HG02970 (cell line): Measurements from ENCODE around the gene INCA1.
A peak's percentile ranks its signal among the peaks of the same experiment; 100 is the strongest.

ENCODE experiments used
- ATAC-seq: cut with Tn5 transposase; IDR thresholded peaks from one replicate; pipeline ENCODE4 v1.9.1; 2021; ENCODE audit warnings: mild to moderate bottlenecking, moderate library complexity, moderate number of reproducible peaks; ENCODE audit not compliant: unreplicated experiment, low FRiP score

Gene INCA1

DNA sequence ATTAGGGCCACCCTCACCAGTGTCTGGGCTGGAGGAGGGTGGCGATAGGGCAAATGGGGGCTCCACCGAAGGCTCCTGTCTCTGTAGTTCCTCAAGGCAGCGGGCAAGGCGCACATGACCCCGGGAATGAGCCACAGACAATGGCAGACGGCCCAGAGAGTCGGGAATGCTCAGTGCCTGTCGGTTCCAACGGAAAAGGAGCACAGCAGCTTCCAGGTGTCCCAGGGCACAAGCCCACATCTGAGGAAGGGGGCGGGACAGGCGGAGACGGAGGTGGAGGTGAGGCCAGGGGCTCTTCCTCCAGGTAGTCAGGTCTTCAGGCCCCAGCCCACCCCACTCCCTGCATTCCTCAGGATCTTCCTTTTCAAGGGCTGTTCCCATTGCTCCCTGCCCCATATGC is 24.6 kb downstream of the INCA1 start:
- no peak for ATAC-seq

DNA sequence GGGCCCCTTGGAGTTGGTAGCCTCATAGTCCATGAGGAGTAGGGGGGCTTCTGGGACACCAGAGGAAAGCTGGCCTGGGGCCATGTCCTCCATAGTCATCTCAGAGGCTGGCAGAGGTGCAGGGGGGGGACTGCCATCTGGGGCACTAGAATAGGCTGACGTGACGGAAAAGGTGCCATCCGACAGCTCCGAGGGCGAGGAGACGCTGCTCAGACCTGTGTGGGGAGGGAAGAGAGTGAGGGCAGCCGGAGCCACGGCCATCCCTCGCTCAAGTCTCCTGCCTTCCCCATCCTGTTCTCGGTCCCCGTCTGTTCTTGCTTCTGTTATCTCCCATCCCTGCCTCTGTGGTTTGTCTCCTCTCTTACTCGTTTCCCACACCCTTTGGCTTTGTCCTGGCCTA is 25.0 kb downstream of the INCA1 start:
- ATAC-seq = no peak

GRCh38 chr17:4971826-4972225 is 25.5 kb downstream of the INCA1 start:
- ATAC-seq = no peak

GRCh38 chr17:4970273-4970672 is 27.0 kb downstream of the INCA1 start:
- no peak for ATAC-seq

- ATAC-seq = no peak
These were observed 27.7 kb downstream of the INCA1 start for GRCh38 chr17:4969551-4970173.

DNA sequence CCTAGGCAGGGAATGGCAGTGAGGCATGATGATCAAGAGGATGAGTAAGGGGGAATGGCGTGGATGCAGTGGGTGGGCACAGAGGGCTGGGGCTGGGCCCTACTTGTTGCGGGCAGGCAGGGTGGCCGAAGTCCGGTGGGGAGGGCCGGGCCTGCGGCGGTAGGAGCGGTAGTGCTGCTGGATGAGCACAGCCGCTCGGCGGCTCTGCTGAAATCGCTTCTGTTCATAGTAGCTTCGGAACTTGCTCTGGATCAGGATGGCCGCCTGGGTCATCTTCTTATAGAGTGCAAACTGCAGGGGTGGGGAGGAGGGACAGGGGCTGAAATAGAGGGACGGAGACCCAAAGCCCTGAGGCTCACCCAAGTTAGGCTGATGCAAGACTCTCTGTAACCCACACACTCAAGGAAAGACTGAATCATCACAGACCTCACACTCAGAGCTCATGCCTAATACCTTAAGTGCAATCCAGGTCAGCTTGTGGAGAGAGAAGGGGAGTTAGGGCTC is 28.2 kb downstream of the INCA1 start:
- ATAC-seq = no peak

DNA sequence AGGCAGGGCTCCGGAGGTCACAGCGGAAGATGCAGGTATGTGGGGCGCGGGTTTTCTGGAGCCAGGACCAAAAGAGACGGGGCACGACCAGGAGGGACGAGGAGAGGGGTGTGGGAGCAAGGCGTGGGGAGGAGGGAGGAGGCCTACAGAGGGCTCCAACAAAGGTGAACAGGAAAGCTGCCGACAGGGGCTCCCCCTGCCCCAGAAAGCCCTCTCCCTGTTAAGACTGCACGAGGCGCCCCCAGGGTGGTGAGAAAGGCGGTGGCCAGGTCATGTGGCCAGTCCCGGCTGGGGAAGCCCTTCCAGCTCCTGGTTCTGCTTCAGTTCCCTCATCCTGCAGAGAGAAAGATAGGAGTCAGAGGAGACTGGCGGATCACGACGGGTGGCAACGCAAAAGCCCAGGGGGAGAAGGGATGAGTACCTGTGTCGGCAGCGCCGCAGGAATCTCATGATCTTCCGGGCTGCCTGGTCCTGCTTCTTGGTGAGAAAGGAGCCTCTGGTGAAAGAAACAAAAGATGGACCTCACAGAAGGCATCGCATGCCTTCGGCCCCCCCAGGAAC is 28.8 kb downstream of the INCA1 start:
- no peak for ATAC-seq

DNA sequence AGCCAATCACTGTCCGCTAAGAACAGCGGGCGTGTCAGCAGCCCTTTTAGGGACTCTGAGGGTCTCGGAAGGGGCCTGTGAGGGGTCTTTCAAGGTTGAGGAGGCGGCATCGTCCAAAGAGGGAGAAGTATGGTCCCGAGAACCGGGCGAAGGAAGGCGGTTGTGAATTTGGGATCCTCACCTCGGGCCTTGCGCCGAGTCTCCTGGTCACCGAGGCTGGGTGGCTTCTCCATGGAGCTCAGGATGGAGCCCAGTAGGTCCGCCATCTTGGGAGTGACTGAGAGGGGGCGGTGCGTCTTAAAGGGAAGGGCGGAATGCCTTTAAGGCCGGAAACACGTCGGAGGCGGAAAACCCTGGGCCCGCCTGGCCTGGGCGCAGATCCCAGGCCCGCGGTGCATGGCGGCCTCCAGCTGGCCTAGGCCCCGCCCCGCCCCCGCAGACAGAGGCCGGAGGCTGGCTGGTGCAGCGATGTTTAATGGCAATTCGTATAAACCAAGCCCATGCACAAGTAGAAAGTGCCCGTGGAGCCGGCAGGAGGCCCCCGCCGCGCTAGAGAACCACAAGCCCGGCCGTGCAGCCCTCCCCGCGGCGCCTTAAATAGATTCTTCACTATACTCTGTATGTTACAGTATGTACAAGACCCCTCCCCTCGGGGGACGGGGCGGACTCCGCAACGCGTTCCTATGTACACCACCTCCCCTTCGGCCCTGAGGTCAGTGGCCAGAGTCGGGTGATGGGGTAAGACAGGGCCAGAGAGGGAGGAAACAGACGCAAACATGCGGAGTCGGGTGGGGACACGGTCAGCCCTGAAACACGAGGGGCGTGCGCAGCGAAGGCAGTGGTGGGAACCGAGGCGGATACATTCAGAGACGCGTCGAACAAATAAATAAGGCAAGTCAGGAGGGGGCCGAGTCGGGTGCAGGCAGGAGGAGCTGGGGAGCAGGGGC is 29.5 kb downstream of the INCA1 start, which contains the start of gene SPAG7:
Gene SPAG7, minus strand, starts transcription at position 279 of the 947 bp plus-strand sequence. Its CDS starts 13 bp downstream, at position 266.
- peak; percentile 58 for ATAC-seq

DNA sequence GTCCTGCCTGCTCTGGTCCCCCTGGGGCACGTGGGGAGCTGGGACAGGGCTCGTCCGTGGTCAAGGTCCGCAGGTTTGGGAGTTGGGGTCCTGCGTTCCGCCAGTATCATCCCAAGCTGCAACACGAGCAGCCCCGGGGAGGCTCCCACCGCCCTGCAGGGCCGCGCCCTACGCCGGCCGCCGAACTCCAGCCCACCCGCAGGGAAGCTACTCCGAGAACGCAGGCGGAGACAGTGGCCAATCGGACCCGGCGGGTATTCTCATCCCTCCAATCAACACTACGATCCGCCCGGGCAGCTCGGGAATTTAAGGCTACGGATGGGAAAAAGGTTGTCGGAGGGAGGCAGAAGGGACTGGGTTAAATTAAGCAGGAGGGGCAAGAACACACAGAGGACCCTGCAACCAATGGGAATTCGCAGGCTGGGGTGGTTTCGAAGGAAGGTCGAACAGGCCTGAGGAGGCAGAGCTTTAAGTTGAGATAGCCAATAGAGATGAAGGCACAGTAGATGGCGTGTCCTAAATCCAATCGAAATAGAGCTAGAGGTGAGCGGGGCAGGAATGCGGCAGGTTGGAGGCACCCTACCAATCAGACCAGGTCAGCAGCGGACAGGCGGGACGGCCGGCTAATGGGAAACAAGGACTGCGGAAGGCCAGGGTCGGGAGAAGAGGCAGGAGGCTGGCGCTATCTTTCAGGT is 30.3 kb downstream of the INCA1 start:
- peak; percentile 82 for ATAC-seq

- ATAC-seq = no peak
These were observed 31.9 kb downstream of the INCA1 start for GRCh38 chr17:4965311-4965986.

GRCh38 chr17:4960279-4960922 is 36.9 kb downstream of the INCA1 start:
- ATAC-seq = no peak

DNA sequence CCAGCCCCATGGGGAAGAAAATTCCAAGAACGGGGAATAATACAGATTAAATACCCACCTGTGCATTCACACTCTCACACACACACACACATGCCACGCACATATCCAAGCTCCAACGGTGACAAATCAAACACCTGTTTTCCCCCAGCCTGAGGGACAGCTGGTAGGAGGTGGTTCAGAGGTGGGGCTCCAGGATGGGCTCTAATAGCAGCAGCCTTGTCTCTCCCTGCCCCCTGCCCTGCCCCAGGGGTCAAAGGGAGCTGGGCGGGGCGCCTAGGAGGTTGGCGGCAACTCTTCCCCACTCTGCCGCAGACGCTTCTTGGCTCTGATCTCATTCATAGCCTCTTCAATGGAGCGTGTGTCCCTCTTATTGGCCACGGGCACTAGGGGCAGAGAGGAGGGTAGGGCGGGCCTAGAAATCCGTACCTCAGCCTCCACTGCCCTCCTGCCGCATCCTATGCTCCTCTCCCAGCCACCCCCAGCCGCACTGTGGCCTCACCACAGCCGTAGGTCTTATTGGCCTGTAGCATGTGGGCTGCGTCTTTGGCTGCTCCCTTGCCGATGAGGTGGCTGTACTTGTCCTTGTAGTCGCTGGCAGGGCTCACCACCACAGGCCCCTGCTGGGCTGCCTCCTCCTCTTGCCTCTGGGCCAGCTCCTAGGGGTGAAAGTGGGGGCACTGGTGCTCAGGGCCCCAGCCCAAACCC is 37.9 kb downstream of the INCA1 start:
- ATAC-seq = no peak

DNA sequence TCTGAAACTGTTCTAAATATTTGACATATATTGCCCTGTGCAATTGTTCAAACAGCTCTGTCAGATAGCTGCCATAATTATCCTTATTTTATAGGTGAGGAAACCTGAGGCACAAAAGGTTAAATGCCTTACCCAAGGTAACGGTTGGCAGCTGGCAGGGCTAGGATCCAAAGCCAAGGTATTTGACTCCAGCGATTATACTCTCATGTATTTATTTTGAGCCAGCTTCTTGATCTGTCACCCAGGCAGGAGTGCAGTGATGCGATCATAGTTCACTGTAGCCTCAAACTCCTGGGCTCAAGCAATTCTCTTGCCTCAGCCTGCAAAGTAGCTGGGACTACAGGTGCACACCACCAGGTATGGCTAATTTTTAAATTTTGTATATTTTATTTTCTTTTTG is 39.2 kb downstream of the INCA1 start:
- ATAC-seq = no peak

DNA sequence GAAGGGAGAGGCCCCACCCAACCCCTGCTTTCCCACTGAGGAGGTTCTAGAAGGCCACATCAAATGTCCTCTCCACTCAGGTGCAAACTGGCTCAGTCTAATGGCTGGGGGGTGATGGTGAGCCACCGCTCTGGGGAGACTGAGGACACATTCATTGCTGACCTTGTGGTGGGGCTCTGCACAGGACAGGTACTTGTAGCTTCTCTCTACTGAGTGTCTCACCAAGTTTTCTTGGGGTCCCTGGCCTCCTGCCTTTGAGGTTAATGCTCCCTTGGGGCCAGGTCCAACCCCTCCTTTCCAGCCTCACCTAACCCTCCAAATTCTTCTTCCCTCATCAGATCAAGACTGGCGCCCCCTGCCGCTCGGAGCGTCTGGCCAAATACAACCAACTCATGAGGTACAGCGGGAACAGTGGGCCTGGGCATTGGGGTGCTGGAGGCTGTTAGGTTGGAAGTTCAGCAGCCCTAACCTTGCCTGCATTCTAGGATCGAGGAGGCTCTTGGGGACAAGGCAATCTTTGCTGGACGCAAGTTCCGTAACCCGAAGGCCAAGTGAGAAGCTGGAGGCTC is 40.7 kb downstream of the INCA1 start:
- no peak for ATAC-seq

DNA sequence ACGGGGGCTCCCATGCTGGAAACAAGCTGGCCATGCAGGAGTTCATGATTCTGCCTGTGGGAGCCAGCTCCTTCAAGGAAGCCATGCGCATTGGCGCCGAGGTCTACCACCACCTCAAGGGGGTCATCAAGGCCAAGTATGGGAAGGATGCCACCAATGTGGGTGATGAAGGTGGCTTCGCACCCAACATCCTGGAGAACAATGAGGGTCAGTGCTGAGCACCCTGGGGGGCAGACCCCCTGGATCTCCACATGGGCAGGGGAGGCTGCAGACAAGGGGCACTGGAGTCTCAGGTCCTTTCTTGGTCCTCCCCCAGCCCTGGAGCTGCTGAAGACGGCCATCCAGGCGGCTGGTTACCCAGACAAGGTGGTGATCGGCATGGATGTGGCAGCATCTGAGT is 42.2 kb downstream of the INCA1 start:
- ATAC-seq = no peak

DNA sequence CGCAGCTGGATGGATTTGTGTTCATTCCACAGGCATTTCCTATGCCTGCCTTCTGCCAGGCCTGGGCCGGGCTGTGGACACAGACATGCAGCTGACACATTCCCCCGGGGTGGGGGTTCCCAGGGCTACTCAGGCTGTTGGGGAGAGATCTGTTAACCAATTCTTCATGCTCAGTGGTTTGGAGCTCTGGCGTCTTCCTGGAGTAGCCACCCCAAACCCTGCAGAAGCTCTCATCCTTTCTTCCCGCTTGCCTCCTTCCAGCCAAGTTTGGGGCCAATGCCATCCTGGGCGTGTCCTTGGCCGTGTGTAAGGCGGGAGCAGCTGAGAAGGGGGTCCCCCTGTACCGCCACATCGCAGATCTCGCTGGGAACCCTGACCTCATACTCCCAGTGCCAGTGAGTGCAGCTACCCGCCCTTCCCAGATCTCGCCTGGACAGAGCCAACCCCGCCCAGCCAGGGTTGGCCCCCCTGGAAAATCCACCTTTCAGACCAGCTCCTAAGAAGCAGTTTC is 43.8 kb downstream of the INCA1 start:
- ATAC-seq = no peak

DNA sequence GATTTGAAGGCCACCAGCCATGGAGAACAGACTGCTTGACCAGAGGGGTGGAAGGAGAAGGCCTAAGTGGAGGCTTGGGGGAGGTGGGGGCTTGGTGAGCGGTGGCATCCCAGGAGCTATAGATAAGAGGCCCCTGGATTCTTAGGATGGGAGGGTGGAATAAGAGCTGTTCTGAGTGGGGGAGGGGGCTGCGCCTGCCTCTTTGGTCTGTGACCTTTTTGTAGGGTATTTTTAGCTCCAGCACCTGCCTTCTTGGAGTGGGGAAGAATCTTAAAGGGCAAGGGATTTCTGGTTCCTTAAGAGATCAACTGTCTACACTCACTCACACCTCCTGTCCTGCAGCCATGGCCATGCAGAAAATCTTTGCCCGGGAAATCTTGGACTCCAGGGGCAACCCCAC is 45.8 kb downstream of the INCA1 start:
- no peak for ATAC-seq

- ATAC-seq = no peak
These were observed 46.5 kb downstream of the INCA1 start, which contains the start of gene ENO3 for GRCh38 chr17:4950746-4951204. Gene ENO3 (plus strand): TSS chr17:4951119. CDS start chr17:4951830, 711 bp downstream.
